BE2C (cell line): ENCODE data around the gene PGAP6.

Source experiments
- DNase-seq: peaks from one replicate; pipeline ENCODE4 v3.0.0-alpha.2; 2020
- H3K27me3 ChIP-seq: fragments of 250-450 bp; sonication (Bioruptor Pico); 2 replicates; pipeline ENCODE4 v1.5.1; 2020; ENCODE audit warnings: mild to moderate bottlenecking
- H3K36me3 ChIP-seq: fragments of 250-450 bp; sonication (Bioruptor Pico); 2 replicates; pipeline ENCODE4 v1.5.1; 2020; ENCODE audit warnings: mild to moderate bottlenecking
- H3K4me1 ChIP-seq: fragments of 250-450 bp; sonication (Bioruptor Pico); 2 replicates; pipeline ENCODE4 v1.5.1; 2020
- H3K4me3 ChIP-seq: 2 replicates; pipeline ENCODE4 v1.5.1; 2011; ENCODE audit warnings: low read depth, low read length
- H3K9me3 ChIP-seq: fragments of 250-450 bp; sonication (Bioruptor Pico); 2 replicates; pipeline ENCODE4 v1.5.1; 2020
- CTCF ChIP-seq: IDR thresholded peaks from 2 replicates; pipeline ENCODE4 v1.5.1; 2012; ENCODE audit warnings: mild to moderate bottlenecking, low read depth, low read length

The PGAP6 gene

GRCh38 chr16:411576-412265, 29.9 kb upstream of the PGAP6 start:
- Histone ChIP-seq H3K4me3 (no peak overlapping the region), H3K36me3 (no peaks in the 10 kb centered on the region), H3K4me1 (peaks cover 7% of the 10 kb centered on the region; the same call in 1 of the 2 replicates), H3K9me3 (no peaks in the 10 kb centered on the region), H3K27me3 (no peaks in the 10 kb centered on the region)
- TF ChIP-seq CTCF: no peak
- DNase-seq: no peak

GRCh38 chr16:410516-411178, 28.9 kb upstream of the PGAP6 start:
- peaks cover 7% of the 10 kb centered on the region; the same call in 1 of the 2 replicates for H3K4me1 ChIP-seq
- no peak overlapping the region for H3K4me3 ChIP-seq
- no peak for TF ChIP-seq CTCF
- no peaks in the 10 kb centered on the region for H3K27me3 ChIP-seq
- no peaks in the 10 kb centered on the region for H3K9me3 ChIP-seq
- DNase-seq: no peak
- H3K36me3 ChIP-seq: no peaks in the 10 kb centered on the region

GRCh38 chr16:407253-407652, 25.5 kb upstream of the PGAP6 start:
- no peaks in the 10 kb centered on the region for H3K27me3 ChIP-seq
- H3K9me3 ChIP-seq: no peaks in the 10 kb centered on the region
- no peaks in the 10 kb centered on the region for H3K36me3 ChIP-seq
- H3K4me3 ChIP-seq: no peak overlapping the region
- no peak for TF ChIP-seq CTCF
- no peak for DNase-seq
- H3K4me1 ChIP-seq: peaks cover 7% of the 10 kb centered on the region; the same call in 1 of the 2 replicates

- no peak overlapping the region for H3K4me3 ChIP-seq
- H3K27me3 ChIP-seq: no peaks in the 10 kb centered on the region
- peaks cover 7% of the 10 kb centered on the region; the same call in 1 of the 2 replicates for H3K4me1 ChIP-seq
- no peaks in the 10 kb centered on the region for H3K9me3 ChIP-seq
- no peak for DNase-seq
- H3K36me3 ChIP-seq: no peaks in the 10 kb centered on the region
- no peak for TF ChIP-seq CTCF
Observed at GRCh38 chr16:405548-406506, 24.0 kb upstream of the PGAP6 start.

GRCh38 chr16:404971-405486, 23.3 kb upstream of the PGAP6 start:
- H3K27me3 ChIP-seq: no peaks in the 10 kb centered on the region
- DNase-seq: no peak
- no peak overlapping the region for H3K4me3 ChIP-seq
- H3K4me1 ChIP-seq: peaks cover 7% of the 10 kb centered on the region; the same call in 1 of the 2 replicates
- no peaks in the 10 kb centered on the region for H3K9me3 ChIP-seq
- peaks cover 7% of the 10 kb centered on the region for H3K36me3 ChIP-seq
- TF ChIP-seq CTCF: no peak
